Mesendoderm (in vitro differentiated cells): ENCODE measurements around the gene CDH23.

Experiments
- DNase-seq: peaks from one replicate; pipeline ENCODE4 v3.0.0; 2013
- H2AK5ac ChIP-seq: 2 replicates; pipeline ENCODE4 v1.6.1; 2013; ENCODE audit warnings: low read length, inconsistent platforms
- H2BK120ac ChIP-seq: 2 replicates; pipeline ENCODE4 v1.6.1; 2013; ENCODE audit warnings: low read depth, mild to moderate bottlenecking, low read length, moderate library complexity, mixed read lengths
- H2BK15ac ChIP-seq: replicated peaks from 2 replicates; pipeline ENCODE4 v1.6.1; 2013; ENCODE audit warnings: low read depth, mild to moderate bottlenecking, moderate library complexity
- H2BK5ac ChIP-seq: 2 replicates; pipeline ENCODE4 v1.6.1; 2013; ENCODE audit warnings: low read length, inconsistent platforms
- H3K18ac ChIP-seq: 2 replicates; pipeline ENCODE4 v1.6.1; 2013; ENCODE audit warnings: mild to moderate bottlenecking, low read length, mixed read lengths
- H3K23ac ChIP-seq: one replicate; pipeline ENCODE4 v1.6.1; 2013; ENCODE audit warnings: low read length
- H3K27ac ChIP-seq: 2 replicates; pipeline ENCODE4 v1.5.1; 2013; ENCODE audit warnings: low read depth, mild to moderate bottlenecking, inconsistent platforms, low read length, moderate library complexity
- H3K27me3 ChIP-seq: 2 replicates; pipeline ENCODE4 v1.6.1; 2013; ENCODE audit warnings: low read length, control low read depth, mild to moderate bottlenecking, inconsistent platforms; ENCODE audit not compliant: insufficient read depth, poor library complexity
- H3K36me3 ChIP-seq: 2 replicates; pipeline ENCODE4 v1.6.1; 2013; ENCODE audit warnings: low read length, inconsistent platforms; ENCODE audit not compliant: control insufficient read depth, insufficient read depth
- H3K4ac ChIP-seq: one replicate; pipeline ENCODE4 v1.6.1; 2013; ENCODE audit warnings: low read depth, mild to moderate bottlenecking, low read length, moderate library complexity
- H3K4me1 ChIP-seq: 2 replicates; pipeline ENCODE4 v1.6.1; 2013; ENCODE audit warnings: low read depth, low read length, inconsistent platforms; ENCODE audit not compliant: control insufficient read depth
- H3K4me2 ChIP-seq: 2 replicates; pipeline ENCODE4 v1.6.1; 2013; ENCODE audit warnings: low read length
- H3K4me3 ChIP-seq: 2 replicates; pipeline ENCODE4 v1.5.1; 2013; ENCODE audit warnings: mild to moderate bottlenecking, low read length
- H3K56ac ChIP-seq: one replicate; pipeline ENCODE4 v1.6.1; 2013; ENCODE audit warnings: low read length
- H3K79me1 ChIP-seq: 2 replicates; pipeline ENCODE4 v1.6.1; 2013; ENCODE audit warnings: low read length, inconsistent platforms
- H3K79me2 ChIP-seq: 2 replicates; pipeline ENCODE4 v1.6.1; 2013; ENCODE audit warnings: mild to moderate bottlenecking, low read length; ENCODE audit not compliant: control insufficient read depth, insufficient read depth
- H3K9ac ChIP-seq: 2 replicates; pipeline ENCODE4 v1.6.1; 2013; ENCODE audit warnings: low read length, inconsistent platforms
- H4K5ac ChIP-seq: one replicate; pipeline ENCODE4 v1.6.1; 2013; ENCODE audit warnings: low read length
- H4K8ac ChIP-seq: one replicate; pipeline ENCODE4 v1.6.1; 2013; ENCODE audit warnings: low read depth, mild to moderate bottlenecking, control low read depth, low read length, moderate library complexity
- WGBS: extraction: QIAGEN DNeasy Blood & Tissue Kit; methylation state at CpG from one replicate; pipeline ENCODE4 v1.1.7; 2013; ENCODE audit warnings: low lambda C conversion rate, missing lambda C conversion rate; ENCODE audit not compliant: insufficient coverage; ENCODE audit errors: extremely low coverage; 5-methylcytosine and 5-hydroxymethylcytosine counted together

Gene CDH23

DNA sequence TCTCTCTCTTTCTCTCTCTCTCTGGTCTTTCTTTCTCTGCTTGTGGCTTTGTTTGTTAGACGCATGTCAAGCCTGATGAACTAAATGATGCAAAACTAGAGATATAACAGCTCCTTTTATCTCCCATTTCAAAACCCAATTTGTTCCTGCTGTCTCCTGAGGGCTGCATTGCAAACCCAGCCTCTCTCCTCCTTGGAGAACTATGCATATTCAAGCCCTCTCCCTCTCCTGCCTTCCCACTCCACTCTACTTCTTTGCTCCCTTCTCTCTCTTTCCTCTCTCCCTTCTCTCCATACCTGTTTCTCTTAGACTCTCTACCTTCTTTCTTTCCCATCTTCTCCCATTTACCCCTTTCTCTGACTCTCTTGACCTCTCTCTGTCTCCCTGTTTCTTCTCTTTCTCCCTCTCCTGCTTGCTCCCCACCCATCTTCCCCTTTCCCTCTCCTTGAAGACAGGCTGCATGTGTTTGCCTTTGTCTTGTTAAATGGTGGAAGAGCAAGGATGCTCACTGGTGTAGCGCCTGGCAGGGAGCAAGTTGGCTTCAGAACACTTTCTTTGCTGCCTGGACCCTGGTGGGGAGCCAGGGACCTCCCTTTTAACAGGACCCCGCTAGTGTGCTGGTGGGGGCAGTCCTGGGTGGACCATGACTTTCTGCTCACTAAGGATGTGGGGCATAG, 142.9 kb downstream of the CDH23 start:
- Histone ChIP-seq H2AK5ac (no peak overlapping the region), H2BK120ac (no peak overlapping the region), H3K4ac (no peak overlapping the region), H3K79me2 (no peaks in the 10 kb centered on the region), H3K36me3 (no peaks in the 10 kb centered on the region), H3K18ac (no peak overlapping the region), H3K27me3 (no peaks in the 10 kb centered on the region), H3K4me3 (no peak overlapping the region), H3K27ac (no peak overlapping the region), H3K79me1 (no peaks in the 10 kb centered on the region), H3K9ac (no peak overlapping the region), H4K5ac (no peak overlapping the region), H3K23ac (no peak overlapping the region), H2BK15ac (no peak overlapping the region), H3K4me1 (peaks cover 9% of the 10 kb centered on the region), H3K56ac (no peak overlapping the region), H2BK5ac (no peak overlapping the region), H3K4me2 (no peak overlapping the region), H4K8ac (no peak overlapping the region)
- WGBS: no CpG with 5 or more reads among the region's 3 CpGs
- DNase-seq: no peak

GRCh38 chr10:71542478-71542877, 145.8 kb downstream of the CDH23 start:
- Histone ChIP-seq H3K4ac (no peak overlapping the region), H3K56ac (no peak overlapping the region), H2AK5ac (no peak overlapping the region), H3K4me1 (peaks cover 9% of the 10 kb centered on the region), H3K79me1 (no peaks in the 10 kb centered on the region), H3K9ac (no peak overlapping the region), H3K27ac (no peak overlapping the region), H3K23ac (no peak overlapping the region), H3K18ac (no peak overlapping the region), H2BK5ac (no peak overlapping the region), H3K4me2 (no peak overlapping the region), H3K4me3 (no peak overlapping the region), H2BK120ac (no peak overlapping the region), H2BK15ac (no peak overlapping the region), H3K27me3 (no peaks in the 10 kb centered on the region), H4K8ac (no peak overlapping the region), H3K36me3 (no peaks in the 10 kb centered on the region), H4K5ac (no peak overlapping the region), H3K79me2 (no peaks in the 10 kb centered on the region)
- WGBS: no CpG with 5 or more reads among the region's 7 CpGs
- DNase-seq: peak; percentile 44

- Histone ChIP-seq H3K4me3 (no peak overlapping the region), H2BK120ac (no peak overlapping the region), H3K9ac (no peak overlapping the region), H3K4me2 (no peak overlapping the region), H3K18ac (no peak overlapping the region), H3K79me1 (no peaks in the 10 kb centered on the region), H3K4me1 (peaks cover 9% of the 10 kb centered on the region), H2AK5ac (no peak overlapping the region), H4K5ac (no peak overlapping the region), H3K79me2 (no peaks in the 10 kb centered on the region), H3K36me3 (no peaks in the 10 kb centered on the region), H4K8ac (no peak overlapping the region), H2BK5ac (no peak overlapping the region), H3K27ac (no peak overlapping the region), H3K23ac (no peak overlapping the region), H3K4ac (no peak overlapping the region), H3K56ac (no peak overlapping the region), H3K27me3 (no peaks in the 10 kb centered on the region), H2BK15ac (no peak overlapping the region)
- no peak for DNase-seq
- WGBS: no CpG with 5 or more reads among the region's 3 CpGs
Observed at GRCh38 chr10:71543608-71544170, 147.0 kb downstream of the CDH23 start.

DNA sequence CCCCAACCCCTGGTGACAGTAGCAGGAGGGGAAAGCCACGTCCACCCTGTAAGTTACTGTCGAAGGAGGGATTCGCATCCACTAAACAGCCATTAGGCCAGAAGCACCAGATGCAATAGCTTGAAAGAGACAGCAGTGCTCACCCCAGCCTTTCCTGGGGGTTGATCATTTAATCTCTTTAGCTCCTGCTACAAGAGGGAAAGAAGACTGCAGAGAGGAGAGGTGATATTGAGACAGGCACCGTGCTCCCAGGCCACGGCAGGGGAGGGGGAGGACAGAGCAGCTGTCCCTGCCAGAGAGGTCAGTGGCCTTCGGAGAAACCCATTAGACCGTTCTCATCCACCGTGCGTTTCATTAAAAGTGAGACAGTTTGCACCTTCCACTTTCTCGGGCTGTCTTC, 148.3 kb downstream of the CDH23 start:
- WGBS: no CpG with 5 or more reads among the region's 10 CpGs

DNA sequence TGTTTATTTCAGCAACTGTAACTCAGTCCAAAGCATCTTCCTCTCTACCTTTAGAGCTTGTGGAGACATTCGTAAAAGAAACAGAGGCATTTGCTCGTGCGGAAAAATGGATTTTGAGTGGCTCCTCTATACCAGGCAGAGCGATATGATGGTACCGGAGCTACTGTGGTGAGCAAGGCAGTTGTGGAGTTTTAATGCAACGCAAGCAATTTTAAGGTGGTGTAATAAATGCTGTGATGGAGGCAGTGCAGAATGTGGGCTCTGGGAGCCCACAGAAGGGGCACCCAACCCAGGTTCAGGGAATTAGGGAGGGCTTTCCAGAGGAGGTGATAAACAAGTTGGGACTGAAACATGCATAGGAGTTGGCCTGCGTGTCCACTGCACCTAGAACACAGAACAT, 149.5 kb downstream of the CDH23 start:
- Histone ChIP-seq H3K23ac (no peak overlapping the region), H2BK15ac (no peak overlapping the region), H3K4me2 (no peak overlapping the region), H4K8ac (no peak overlapping the region), H3K56ac (no peak overlapping the region), H3K9ac (no peak overlapping the region), H3K18ac (no peak overlapping the region), H3K4ac (no peak overlapping the region), H2BK120ac (no peak overlapping the region), H3K27ac (no peak overlapping the region), H3K4me3 (no peak overlapping the region), H4K5ac (no peak overlapping the region), H3K27me3 (no peaks in the 10 kb centered on the region), H3K79me2 (no peaks in the 10 kb centered on the region), H3K36me3 (no peaks in the 10 kb centered on the region), H2BK5ac (no peak overlapping the region), H3K79me1 (no peaks in the 10 kb centered on the region), H3K4me1 (peaks cover 3% of the 10 kb centered on the region), H2AK5ac (no peak overlapping the region)
- DNase-seq: no peak
- WGBS: no CpG with 5 or more reads among the region's 7 CpGs

More for the DNA sequence above, 148.3 kb downstream of the CDH23 start:
- H3K4ac ChIP-seq: no peak overlapping the region
- H2BK120ac ChIP-seq: no peak overlapping the region
- no peak overlapping the region for H3K4me2 ChIP-seq
- H3K18ac ChIP-seq: no peak overlapping the region
- H3K79me2 ChIP-seq: no peaks in the 10 kb centered on the region
- H3K56ac ChIP-seq: no peak overlapping the region
- H3K23ac ChIP-seq: no peak overlapping the region
- no peak overlapping the region for H2BK5ac ChIP-seq
- H2AK5ac ChIP-seq: no peak overlapping the region
- H4K8ac ChIP-seq: no peak overlapping the region
- no peak overlapping the region for H2BK15ac ChIP-seq
- no peaks in the 10 kb centered on the region for H3K27me3 ChIP-seq
- DNase-seq: no peak
- H3K79me1 ChIP-seq: no peaks in the 10 kb centered on the region
- no peak overlapping the region for H3K9ac ChIP-seq
- no peaks in the 10 kb centered on the region for H3K36me3 ChIP-seq
- H3K4me1 ChIP-seq: peaks cover 8% of the 10 kb centered on the region
- H4K5ac ChIP-seq: no peak overlapping the region
- no peak overlapping the region for H3K4me3 ChIP-seq
- H3K27ac ChIP-seq: no peak overlapping the region

DNA sequence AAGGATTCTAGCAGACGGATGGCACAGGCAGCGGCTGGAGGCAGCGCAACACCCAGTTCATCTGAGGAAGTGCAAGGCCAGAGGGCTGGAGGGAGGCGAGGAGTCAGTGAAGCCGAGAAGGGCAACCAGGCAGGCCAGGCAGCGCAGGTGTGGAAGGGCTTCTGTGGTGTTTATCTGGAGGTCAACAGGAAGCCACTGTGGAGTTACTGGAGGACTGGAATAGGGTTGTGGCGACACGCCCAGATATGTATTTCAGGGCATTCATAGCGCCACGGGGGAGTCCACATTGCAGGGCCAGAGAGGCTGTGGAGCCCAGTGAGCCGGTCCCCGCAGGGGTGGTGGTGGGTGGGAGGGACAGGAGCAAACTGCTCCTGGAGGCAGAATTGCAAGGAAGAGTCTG, 150.6 kb downstream of the CDH23 start:
- no peak overlapping the region for H3K18ac ChIP-seq
- no peaks in the 10 kb centered on the region for H3K36me3 ChIP-seq
- no peak overlapping the region for H3K4me3 ChIP-seq
- H2BK120ac ChIP-seq: no peak overlapping the region
- H2BK15ac ChIP-seq: no peak overlapping the region
- no peak overlapping the region for H3K56ac ChIP-seq
- H3K27ac ChIP-seq: no peak overlapping the region
- no peak overlapping the region for H2BK5ac ChIP-seq
- DNase-seq: no peak
- no peak overlapping the region for H4K8ac ChIP-seq
- H3K27me3 ChIP-seq: no peaks in the 10 kb centered on the region
- no peak overlapping the region for H3K4ac ChIP-seq
- no CpG with 5 or more reads among the region's 12 CpGs for WGBS
- peaks cover 5% of the 10 kb centered on the region for H3K4me1 ChIP-seq
- no peak overlapping the region for H3K23ac ChIP-seq
- no peak overlapping the region for H3K9ac ChIP-seq
- no peaks in the 10 kb centered on the region for H3K79me2 ChIP-seq
- no peak overlapping the region for H3K4me2 ChIP-seq
- no peaks in the 10 kb centered on the region for H3K79me1 ChIP-seq
- no peak overlapping the region for H2AK5ac ChIP-seq
- no peak overlapping the region for H4K5ac ChIP-seq
